Hepatocyte (in vitro differentiated cells): Measurements from ENCODE around the gene ROR1.

ENCODE experiments used
- CTCF ChIP-seq: fragments of 200-600 bp; sonication (generic); IDR thresholded peaks from 2 replicates; pipeline ENCODE4 v1.5.1; 2016; ENCODE audit warnings: antibody characterized with exemption, mild to moderate bottlenecking; ENCODE audit not compliant: poor library complexity
- EZH2 ChIP-seq: fragments of 200-600 bp; sonication (generic); IDR thresholded peaks from 2 replicates; pipeline ENCODE4 v1.6.1; 2016; ENCODE audit warnings: antibody characterized with exemption, mild to moderate bottlenecking, borderline replicate concordance

GRCh38 chr1:64042331-64043100 is 268.7 kb downstream of the ROR1 start:
- TF ChIP-seq EZH2 (no peak), CTCF (no peak)
